Right forelimb (tissue), 1 donor: ENCODE results near the gene MFAP5.

Source experiments
- DNase-seq: peaks from one replicate; pipeline ENCODE4 v3.0.0-alpha.2; 2018

The MFAP5 gene, protein sequence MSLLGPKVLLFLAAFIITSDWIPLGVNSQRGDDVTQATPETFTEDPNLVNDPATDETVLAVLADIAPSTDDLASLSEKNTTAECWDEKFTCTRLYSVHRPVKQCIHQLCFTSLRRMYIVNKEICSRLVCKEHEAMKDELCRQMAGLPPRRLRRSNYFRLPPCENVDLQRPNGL

DNA sequence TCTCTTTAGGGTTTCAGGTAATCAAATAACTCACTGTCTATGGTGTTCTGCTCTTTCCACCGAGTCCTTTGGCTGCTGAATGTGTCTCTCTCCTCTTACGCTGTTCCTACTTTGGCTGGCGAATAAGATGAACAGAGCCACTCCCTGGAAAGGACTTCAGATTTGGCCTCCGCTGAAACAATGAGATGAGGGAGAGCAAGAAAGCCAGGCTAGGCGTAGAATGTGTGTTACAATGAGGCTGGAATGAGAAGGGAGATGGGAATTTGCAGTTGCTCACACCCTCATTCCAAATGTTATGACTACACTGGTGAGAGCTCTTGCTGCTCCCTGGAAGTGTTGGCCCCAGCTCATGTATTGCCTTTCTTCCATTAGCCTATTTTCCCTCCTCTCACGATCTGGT is at the start of gene MFAP5:
Gene MFAP5, minus strand, starts transcription at position 234 of the 400 bp plus-strand sequence. CDS start 722 bp downstream, outside the sequence.
- peak; percentile 56 for DNase-seq

DNA sequence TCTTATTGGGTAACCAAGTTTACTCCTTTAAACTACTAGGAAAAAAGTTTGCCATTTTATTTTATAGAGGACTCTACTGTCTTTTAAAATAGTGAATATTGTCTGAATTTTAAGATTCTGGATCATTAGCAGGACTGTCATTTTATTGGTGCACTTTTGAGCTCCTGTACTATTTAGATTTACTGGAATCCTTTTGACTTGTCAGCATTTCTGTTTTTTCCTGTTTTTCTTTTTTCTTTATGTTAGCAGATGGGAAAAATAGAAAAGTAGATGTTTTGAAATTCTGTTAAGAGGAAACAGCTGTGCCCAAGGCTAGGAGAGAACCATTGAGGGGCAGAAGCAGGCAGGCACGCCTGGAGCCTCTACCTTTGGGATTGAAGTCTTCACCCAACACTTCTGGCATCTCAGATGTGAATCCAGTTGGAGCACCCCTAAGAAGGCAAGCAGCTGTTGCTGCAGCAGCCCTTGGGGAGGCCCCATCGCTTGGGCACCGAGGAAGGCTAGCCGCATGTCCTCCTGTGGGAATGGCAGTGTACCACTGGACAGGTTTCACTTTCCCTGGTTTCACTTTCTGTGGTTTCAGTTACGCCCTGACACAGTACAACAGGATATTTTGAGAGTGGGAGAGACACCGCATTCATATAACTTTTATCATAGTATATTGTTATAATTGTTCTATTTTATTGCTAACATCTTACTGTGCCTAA is 46.7 kb upstream of the MFAP5 start:
- no peak for DNase-seq

GRCh38 chr12:8702159-8702558 is 39.5 kb upstream of the MFAP5 start:
- no peak for DNase-seq

DNA sequence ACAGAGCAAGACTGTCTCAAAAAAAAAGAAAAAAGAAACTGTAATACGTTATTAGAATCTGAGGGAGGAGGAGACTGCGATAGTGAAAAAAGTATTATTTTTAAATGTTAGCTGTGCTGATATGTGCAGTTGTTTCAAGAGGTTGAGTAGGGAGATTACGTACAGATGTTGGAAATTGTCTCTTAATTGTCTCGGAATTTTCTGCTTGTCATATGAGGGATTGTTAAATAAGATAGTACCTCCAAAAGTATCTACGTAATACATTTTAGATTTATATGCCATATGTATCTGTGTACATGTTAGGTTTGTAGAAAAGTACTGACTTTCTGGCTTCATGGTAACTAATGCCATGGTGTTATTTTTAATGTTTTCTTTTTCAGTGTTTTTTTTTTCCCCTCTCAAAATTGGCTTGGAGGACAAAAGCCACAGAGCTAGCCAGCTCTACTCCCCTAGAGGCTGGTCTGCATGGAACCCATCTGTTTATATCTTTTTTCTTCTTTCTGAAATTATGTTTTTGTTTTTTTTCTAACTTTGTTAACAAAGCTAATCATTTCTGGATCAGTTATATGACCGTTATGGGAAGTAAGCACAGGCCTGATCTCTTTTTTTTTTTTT is 38.5 kb upstream of the MFAP5 start:
- DNase-seq = no peak

DNA sequence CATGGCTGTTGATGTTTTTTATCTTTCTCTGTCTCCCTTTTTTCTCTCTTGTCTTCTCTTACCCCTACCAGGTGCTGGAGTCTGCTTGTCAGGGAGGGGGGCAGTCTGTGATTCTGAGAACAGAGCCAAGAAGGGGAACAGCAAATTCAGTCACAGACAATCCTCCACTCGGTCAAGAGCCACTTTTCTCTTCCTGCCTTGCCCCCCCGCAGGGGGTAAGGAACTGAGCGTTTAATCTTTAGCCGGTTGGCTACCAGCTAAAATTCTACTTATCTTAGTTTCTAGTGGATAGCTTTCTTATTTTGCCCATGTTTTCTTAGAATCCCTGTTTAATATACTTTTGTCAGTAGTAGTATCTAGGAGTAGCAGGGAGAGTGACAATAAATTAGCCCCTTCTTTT is 37.1 kb upstream of the MFAP5 start:
- DNase-seq = no peak

- DNase-seq = no peak
Measured at GRCh38 chr12:8698879-8699278, 36.3 kb upstream of the MFAP5 start.

DNA sequence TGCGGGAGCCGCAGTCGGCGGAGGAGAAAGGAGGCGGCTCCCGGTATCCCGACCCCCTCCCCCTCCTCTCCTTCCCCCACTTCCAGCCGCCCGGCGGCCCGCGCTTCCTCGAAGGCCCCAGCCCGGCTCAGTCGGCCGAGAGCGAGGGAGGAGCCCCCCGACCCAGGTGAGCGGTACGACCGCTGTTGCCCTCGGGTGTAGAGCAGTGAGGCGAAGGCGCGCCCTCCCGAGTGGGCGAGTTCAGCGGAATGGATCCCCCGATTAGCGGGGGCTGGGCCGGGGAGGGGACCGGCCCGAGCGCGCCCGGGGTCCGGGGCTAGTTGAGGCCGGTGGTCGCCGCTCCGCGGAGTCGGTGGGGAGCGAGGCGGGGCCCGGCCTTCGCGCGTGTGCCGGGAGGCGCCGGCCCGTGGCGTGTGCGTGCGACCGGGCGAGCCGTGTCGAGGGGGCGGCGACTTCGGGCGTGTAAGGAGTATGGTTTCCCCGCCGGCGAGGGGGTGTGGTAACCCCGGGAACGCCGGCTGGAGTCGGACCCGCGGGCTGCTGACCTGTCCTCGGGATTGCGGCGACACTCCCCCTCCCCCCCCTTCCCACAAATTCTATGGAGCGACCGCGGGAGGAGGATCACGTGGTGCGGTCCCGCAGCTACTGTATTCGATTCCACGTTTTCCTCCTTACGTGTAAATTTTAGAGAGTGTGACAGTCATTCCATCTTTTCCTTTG is 35.7 kb upstream of the MFAP5 start:
- peak; percentile 71 for DNase-seq

DNA sequence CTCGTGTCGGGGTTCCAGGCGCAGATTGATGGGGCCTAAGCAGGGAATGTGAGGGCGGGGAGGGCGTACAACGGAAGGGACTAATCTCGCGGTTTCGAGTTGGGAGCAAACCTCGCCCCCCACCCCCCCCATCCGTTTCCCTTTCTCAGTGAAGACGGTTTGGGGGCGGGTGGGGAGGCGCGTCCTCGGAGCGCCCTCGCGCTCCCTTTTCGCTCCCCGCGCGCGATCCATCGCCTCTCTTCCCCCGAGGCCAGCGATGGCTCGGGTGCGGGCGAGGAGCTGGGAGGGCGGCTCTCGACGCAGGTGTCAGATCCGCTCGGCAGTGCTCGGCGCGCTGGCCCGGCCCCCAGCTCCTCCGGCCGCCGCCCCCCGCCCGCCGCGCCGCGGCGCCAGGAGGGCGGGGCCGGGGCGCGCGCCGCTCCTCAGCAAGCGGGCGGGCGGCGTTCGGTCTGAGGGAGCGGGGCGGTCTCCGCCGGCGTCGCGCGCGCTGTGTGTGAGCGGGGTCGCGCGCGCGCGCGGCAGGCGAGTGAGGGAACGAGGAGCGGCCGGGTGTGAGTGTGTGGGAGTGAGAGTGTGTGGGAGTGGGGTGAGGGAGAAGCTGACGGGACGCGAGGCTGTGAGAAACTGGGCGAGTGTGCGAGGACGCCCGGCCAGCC is 35.0 kb upstream of the MFAP5 start, which contains the start of gene RIMKLB:
Gene RIMKLB, plus strand, starts transcription at position 516 of the 656 bp plus-strand sequence. CDS start 15,876 bp downstream, outside the sequence.
- DNase-seq = peak; percentile 90

DNA sequence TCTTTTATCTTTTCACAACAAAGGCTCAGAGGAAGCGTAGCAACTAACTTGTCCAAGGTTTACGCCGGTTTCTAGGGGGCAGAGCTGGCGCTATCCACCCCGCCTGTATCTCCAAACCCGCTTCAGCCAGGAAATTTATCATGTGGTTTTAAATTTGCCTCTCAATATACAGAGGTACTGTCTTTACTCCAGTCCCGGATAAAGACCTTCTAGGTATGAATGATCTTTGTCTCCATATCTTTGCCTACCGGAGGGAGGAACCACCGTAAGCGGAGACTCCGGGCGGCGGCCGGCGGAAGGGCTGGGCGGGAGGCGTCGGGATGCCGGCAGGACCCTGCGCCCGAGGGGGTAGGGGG is 34.5 kb upstream of the MFAP5 start:
- no peak for DNase-seq

GRCh38 chr12:8696442-8697090 is 33.9 kb upstream of the MFAP5 start:
- no peak for DNase-seq

DNA sequence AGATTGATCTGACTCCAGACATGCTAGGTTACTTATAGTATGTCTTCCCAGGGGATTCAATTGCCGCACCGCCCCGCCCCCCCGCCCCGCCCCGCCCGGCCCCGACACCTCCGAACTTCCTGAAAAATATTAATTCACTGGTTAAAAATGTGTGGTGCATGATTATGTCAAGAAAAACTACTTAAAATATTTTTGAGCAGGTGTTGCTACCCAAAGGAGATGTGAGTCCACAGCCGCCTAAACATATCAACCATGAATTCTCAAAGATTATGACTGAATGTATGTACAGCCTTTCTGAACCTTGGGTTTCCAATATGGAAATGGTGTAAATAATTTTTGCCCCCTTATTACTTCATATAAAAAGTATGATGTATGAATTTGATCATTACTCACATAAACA is 32.5 kb upstream of the MFAP5 start:
- no peak for DNase-seq

DNA sequence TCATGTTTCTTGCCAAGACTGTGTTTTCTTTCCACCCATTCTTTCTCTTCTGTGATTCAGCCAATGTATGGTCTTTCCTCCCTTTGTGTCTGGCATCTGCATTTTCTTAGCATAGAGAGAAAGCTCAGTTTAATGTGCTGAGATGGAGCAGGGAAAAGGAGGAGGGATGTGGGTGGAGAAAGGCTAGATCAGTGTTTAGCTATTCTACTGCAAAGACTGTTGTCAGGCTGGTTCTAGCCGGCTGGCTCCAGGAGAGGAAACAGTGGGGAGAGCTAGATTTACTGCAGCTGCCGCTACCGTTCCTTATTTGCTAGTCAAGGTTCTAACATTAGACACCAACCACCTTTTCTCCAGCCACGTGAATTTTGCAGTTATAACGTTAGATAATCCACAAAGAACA is 29.9 kb upstream of the MFAP5 start:
- DNase-seq = peak; percentile 60

DNA sequence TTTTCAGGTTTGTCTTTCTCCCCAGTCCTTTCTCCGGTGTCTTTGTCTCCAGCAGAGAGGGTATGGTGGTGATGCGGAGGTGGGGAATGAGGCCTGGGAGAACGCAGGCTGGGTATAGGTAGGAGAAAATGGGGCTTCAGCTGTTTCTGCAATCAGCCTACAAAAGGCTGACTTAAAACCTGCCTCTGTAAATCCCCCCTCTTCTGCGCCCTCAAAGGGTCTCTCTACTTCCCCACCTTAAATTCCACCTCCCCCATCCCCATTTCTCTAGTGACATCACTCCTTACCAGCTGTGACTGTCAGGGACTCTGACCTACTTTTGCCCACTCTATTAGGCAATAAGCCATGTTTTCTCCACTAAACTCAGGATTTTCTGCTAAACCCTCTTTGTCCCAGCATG is 27.1 kb upstream of the MFAP5 start:
- no peak for DNase-seq

DNA sequence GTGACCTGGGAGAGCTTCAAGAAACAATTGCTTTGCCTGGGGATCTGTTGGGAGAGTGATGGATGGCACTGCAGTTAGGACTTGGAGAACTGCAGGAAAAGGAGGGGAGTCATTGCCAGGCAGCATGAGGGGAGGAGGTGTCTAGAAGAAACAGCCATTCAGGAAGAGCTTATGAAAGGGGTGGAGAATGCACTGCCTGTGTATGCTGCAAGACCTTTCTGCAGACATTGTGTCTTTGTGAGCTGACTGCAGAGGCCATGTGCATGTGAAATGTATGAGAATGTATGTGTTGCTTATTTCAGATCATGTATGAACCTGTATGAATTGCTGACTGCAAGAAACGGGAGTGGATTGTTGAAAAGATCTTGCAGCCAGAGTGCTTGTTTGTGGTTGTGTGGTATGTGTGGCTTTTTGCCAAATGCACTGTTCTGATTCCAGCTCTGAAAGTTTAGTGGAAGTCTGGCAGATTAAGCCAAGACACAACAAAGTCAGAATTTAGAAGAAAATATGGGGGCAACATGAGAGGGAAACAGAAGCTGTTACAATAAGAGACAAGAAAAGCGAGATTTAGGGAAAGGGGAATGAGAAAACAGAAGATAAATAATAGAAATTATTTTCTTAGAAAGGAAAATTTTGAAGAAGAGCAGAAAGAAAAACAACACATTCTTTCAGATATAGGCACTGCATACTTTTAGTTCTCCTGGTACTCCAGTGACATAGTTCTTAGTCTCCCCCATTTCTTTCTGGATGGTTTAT is 25.4 kb upstream of the MFAP5 start:
- peak; percentile 77 for DNase-seq

GRCh38 chr12:8685051-8685450 is 22.4 kb upstream of the MFAP5 start:
- no peak for DNase-seq

DNA sequence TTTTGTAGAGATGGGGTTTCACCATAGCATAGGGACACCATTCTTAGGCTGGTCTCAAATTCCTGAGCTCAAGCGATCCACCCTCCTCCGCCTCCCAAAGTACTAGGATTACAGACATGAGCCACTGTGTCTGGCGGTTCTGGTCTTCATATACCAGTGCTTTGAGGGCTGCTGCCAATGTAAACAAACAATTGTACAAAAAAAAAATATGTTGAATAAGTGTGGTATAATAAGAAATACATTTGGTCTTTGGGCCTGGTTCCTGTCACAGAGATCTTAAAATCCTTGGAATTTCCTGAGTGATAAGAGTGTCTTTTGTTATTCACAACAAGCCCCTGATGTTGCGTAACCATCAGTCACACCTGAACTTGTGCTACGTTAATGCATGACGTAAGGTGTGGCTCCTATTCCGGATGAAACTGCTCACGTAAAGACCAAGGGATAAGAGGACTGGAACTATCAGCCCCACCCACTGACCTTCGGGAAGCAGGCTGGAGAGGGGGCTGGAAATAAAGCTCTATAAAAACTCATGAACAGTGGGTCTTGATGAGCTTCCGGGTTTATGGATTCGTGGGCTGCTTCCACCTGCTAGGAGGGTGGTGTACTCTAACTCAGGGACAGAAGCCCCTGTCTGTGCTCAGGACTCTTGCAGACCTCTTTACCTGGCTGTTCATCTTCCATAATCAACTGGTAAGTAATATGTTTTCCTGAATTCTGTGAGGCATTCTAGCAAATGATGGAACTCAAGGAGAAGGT is 18.7 kb upstream of the MFAP5 start:
- no peak for DNase-seq

GRCh38 chr12:8680533-8680932 is 17.9 kb upstream of the MFAP5 start:
- DNase-seq = no peak

GRCh38 chr12:8678661-8679111 is 16.1 kb upstream of the MFAP5 start:
- no peak for DNase-seq

- no peak for DNase-seq
Measured at GRCh38 chr12:8677362-8677761, 14.7 kb upstream of the MFAP5 start.

GRCh38 chr12:8676651-8677050 is 14.0 kb upstream of the MFAP5 start:
- DNase-seq = no peak

- DNase-seq = no peak
Measured at GRCh38 chr12:8675591-8676036, 13.0 kb upstream of the MFAP5 start.
